GM18499 (cell line): ENCODE measurements around the gene BCL6B.
"Not testable (repeated sequence)": the region's sequence is repeated elsewhere in the genome, so short reads cannot be mapped to it uniquely, and the experiment has no call there.

Source experiments
- ATAC-seq: cut with Tn5 transposase; IDR thresholded peaks from one replicate; pipeline ENCODE4 v1.9.1; 2021; ENCODE audit warnings: moderate number of reproducible peaks; ENCODE audit not compliant: insufficient read depth, unreplicated experiment

The BCL6B gene

GRCh38 chr17:7022781-7023571, at the start of gene BCL6B:
TSS of gene BCL6B (plus strand) at chr17:7023050. CDS start at chr17:7023672, 622 bp downstream.
- ATAC-seq = no peak

- not testable (repeated sequence) for ATAC-seq
Observed at GRCh38 chr17:6979440-6979839, 43.4 kb upstream of the BCL6B start.

DNA sequence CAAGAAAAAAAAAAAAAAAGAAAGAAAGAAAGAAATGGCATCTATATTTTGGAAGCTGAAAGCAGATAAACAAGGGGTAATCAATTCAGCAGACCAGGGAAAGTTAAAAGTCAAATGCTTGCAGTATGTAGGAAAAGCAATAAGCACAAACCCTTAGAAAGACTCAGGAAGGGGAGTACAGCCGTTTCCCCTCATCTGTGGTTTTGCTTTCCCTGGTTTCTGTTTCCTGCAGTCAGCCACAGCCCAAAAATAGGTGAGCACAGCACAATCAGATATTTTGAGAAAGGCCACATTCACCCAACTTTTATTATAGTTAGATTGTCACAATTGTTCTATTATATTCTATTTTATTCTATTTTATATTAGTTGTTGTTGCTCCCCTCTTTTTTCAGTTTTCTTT, 41.4 kb upstream of the BCL6B start:
- no peak for ATAC-seq

DNA sequence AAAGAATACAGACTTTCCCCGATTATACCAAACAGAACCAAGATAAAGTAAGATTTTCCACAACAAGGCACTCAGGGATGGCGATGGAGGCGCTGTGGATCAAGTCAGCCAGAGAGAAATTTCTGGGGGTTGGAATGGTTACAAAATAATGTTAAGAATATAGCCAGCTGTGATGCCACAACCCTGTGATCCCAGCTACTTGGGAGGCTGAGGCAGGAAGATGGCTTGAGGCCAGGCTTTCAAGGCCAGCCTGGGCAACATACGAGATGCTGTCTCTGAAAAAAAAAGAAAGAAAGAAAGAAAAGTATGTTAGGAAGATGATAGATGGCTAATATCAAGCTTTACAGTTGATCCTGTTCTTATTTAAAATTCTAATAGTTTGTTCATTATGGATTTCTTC, 37.6 kb upstream of the BCL6B start:
- ATAC-seq = no peak

GRCh38 chr17:6986676-6987075, 36.2 kb upstream of the BCL6B start:
- no peak for ATAC-seq

- ATAC-seq = no peak
Observed at GRCh38 chr17:6989779-6990178, 33.1 kb upstream of the BCL6B start.

DNA sequence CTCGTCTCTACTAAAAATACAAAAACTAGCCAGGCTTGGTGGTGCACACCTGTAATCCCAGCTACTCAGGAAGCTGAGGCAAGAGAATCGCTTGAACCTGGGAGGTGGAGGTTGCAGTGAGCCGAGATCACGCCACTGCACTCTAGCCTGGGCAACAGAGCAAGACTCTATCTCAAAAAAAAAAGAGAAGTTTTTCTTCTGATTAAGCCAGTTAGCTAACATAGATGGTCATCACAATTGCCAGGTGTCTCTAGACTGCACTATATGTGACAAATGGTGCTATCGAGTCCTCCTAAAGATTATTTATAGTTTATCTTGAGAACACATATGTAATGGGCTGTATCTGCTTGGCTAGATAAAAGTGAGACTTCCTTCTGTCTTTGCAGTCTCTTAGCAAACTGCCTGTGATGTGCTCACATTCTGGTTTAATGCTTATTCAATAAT, 29.2 kb upstream of the BCL6B start:
- ATAC-seq = not testable (repeated sequence)

DNA sequence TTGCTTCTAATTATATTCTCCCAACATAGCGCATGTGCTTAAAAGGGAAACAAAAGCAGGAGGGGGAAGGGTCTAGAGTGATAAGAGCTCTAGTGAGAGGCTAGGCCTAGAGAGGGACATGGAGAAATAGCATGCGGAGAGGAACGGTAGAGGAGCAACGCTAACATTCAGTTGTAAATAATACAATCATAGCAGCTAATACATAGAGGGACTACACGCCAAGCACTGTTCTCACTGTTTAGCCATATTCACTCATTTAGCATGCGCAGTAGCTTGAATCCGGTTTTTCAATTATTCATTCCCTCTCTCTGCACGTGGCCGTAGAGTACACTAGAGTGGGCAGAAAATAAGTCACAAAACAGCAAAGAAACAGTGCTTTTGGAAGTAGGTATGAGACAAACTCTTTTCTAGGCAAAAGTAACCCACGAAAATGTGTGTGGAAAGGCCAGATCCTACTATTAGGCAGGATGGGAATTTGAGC, 28.7 kb upstream of the BCL6B start:
- no peak for ATAC-seq

DNA sequence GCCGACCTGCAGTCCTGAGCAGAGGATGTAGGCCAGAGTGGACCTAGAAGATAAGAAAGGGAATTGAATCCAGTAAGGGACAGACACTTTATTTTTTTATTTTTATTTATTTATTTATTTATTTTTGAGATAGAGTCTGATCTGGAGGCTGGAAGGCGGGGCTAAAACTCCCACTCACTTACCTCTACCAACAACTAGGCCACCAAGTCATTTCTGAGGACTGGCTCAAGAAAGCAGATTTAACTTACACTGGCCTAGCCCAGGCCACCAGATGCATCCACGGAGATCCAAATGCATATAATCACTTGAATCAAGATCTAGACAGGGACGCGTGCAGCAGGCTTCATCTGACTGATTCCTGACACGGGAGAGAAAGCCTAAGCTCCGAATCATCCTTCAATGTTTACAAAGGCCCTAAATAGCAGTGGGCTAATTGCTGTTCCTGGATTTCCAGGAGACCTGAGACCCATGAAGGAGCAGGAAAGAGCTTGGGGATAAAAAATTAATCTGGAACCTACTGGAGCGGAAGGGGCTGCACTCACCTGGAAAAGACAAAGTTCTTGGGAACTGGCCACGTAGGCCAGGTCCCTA, 28.1 kb upstream of the BCL6B start:
- ATAC-seq = no peak

DNA sequence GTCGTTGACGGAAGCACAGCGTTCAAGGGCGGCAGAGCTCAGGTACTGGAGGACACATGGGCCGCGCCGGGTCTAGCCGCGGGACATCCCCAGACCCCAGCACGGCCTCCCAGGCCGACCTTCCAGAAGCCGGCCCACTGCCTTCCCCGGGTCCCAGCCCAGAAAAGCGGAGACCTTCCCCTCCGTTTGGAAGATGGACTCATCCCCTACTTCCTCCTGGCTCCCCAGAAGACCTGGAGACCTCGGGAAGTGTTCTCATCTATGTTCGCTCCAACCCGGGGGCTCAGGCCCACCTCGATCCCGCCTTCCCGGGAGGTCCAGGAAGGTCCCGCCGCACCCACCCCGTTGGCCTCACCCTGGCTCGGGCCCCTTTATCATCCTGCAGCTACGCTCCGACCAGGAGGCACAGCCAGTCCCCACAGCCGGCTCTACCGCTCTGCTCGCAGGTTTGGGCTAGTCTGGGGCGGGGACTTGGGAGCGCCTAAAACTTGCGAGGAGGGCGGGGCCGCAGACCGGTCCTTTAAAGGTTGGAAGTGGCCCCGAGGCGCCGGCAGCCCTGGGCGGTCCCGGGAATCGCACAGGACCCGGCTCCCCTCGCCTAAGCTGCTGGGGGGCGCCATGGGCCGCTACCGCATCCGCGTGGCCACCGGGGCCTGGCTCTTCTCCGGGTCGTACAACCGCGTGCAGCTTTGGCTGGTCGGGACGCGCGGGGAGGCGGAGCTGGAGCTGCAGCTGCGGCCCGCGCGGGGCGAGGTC, 27.2 kb upstream of the BCL6B start, which contains the start of gene ALOX12:
Gene ALOX12, plus strand, starts transcription at position 550 of the 756 bp plus-strand sequence. Its CDS starts 69 bp downstream, at position 619.
- ATAC-seq = no peak

DNA sequence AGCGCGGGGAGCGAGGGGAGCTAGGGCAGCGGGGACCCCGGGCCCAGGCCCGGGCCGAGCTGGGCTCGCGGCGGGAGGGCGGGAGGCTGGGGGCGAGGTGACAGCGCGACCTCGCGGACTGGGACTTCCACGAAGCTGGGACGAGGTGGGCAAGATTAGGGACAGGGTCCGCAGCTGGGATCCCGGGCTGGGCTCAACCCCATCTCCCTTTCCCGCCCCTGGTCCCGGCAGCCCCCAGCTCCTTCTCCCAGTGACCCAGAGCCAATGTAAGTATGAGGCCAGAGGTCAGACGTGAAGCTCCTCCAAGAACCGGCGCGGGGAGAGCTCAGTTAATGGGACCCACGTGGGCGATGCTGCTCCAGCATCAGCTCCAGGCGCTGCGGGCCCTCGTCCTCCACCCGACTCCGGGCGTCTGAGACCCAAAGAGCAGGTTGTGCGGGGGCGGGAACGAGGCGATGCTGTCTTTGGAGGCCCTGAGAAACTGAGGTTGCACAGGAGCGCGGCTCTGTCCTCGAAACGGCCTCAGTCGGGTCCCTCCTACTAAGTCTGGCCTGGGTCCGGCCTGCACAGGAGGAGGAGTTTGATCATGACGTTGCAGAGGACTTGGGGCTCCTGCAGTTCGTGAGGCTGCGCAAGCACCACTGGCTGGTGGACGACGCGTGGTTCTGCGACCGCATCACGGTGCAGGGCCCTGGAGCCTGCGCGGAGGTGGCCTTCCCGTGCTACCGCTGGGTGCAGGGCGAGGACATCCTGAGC, 26.4 kb upstream of the BCL6B start:
- ATAC-seq = no peak

DNA sequence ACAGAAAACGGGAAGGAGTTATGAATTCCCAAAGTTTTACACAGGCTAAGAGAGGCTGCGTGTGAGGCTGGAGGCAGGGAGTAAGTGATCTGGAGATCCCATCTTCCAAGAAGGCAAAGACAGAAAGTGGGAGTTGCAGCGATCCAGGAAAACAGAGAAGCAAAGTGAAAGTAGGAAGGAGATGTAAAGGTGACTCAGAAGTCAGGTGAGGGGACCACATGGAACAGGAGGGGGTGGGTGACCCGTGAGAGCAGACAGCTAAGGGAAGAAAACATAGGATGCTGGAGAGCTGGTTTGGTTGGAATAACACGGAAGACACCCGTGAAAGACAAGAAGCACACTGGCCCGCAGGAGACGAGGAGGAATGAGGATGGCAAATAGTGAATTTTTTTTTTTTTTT, 25.7 kb upstream of the BCL6B start:
- ATAC-seq = no peak

DNA sequence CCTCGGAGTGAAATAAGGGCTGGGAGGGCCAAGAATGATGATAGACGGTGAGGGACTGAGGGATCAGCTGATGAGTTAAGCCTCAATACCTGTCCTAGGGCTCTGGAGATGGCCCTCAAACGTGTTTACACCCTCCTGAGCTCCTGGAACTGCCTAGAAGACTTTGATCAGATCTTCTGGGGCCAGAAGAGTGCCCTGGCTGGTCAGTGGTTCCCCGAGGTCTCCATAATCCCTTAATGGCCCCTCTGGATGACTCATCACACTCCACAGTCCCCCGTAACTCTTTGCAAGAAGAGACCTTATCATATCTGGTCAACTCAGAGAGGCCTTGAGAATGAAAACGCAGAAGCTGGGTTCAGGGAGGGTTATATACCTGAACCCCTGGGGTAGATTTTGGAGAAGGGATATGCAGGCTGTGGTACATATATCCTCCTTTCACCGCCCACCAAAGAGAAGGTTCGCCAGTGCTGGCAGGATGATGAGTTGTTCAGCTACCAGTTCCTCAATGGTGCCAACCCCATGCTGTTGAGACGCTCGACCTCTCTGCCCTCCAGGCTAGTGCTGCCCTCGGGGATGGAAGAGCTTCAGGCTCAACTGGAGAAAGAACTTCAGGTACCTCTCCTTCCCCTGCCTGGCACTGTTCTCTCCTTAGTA, 23.9 kb upstream of the BCL6B start:
- no peak for ATAC-seq

- ATAC-seq = no peak
Observed at GRCh38 chr17:7001318-7001961, 21.4 kb upstream of the BCL6B start.

DNA sequence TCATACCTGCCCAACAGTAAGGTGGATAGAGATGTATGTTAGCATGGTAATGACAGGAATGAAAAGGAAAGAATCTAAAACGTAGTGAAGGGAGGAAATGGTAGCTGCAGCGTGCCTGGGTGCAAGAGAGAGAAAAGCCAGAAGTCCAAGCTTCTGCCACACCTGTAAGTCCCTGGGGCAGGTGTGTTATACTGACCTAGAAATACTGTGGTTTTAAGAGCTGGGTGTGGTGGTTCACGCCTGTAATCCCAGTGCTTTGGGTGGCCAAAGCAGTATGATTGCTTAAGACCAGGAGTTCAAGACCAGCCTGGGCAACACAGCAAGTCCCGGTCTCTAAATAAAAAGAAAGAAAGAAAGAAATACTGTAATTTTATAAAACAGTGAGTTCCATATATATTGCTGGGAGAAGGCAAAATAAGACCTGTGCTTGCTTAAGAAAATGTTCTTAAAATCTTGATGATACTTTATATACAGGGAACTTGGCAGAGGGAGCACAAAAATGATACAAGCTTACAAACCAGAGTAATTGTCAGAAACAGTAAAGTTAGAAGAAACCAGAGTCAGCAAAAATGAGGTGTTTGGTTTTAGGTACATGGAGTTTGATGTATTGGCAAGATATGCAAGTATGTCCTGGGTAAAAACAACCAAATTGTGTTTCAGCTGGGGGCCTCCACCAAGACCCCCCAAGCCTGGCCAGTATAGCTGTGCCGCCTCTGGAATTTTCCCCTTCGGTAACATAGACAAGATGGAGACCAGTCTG, 20.4 kb upstream of the BCL6B start:
- ATAC-seq = no peak

- no peak for ATAC-seq
Observed at GRCh38 chr17:7003745-7004144, 19.1 kb upstream of the BCL6B start.

GRCh38 chr17:7004398-7005253, 18.2 kb upstream of the BCL6B start:
- ATAC-seq = no peak

DNA sequence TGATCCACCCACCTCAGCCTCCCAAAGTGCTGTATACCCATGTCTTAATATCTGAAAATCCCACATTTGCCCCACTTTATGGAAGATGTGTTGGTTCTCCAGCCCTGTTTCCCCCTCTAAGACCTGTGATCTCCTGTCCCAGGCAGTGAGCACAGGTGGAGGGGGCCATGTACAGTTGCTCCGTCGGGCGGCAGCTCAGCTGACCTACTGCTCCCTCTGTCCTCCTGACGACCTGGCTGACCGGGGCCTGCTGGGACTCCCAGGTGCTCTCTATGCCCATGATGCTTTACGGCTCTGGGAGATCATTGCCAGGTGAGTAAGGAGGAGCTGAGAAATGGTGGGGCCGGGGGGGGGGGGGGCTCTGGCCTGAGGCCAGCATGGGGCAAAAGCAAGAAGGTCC, 17.1 kb upstream of the BCL6B start:
- no peak for ATAC-seq
